Suppressor macrophage treated with lipopolysaccharide for 1 hour (primary cell): Measurements from ENCODE around the gene CSNK2B.

Experiments
- DNase-seq, 3 donors: peaks; one replicate each; pipeline ENCODE4 v3.0.0-alpha.2; 2020 to 2022

Gene CSNK2B

DNA sequence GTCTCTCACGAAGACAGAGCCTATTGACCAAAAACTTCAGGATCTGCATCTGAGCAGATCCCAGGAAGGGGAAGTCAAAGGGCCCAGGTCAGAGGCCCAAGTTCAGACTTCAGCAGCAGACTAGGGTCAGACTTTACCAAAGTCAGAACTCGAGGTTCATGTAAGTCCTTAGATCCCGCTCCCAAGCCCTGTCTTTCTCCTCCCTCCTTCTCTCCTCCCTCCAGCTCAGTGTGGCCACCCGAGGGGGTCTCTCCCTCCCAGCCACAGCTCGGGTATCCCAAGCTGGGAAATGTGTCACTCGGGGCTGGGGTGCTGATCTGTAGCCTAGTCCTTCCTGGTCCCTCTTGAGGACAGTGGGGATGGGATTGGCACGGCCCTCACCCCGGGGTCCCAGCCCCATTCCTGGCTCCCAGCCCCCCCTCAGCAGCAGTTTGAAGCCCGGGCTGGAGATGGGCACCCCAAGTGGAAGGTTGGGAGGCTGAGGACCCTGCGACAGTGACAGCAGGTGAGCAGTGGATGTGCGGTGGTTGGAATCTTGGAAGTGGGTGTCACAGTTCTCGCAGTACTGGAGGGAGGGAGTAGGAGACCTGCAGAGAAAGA is 3.7 kb upstream of the CSNK2B start:
- DNase-seq, result no peak

DNA sequence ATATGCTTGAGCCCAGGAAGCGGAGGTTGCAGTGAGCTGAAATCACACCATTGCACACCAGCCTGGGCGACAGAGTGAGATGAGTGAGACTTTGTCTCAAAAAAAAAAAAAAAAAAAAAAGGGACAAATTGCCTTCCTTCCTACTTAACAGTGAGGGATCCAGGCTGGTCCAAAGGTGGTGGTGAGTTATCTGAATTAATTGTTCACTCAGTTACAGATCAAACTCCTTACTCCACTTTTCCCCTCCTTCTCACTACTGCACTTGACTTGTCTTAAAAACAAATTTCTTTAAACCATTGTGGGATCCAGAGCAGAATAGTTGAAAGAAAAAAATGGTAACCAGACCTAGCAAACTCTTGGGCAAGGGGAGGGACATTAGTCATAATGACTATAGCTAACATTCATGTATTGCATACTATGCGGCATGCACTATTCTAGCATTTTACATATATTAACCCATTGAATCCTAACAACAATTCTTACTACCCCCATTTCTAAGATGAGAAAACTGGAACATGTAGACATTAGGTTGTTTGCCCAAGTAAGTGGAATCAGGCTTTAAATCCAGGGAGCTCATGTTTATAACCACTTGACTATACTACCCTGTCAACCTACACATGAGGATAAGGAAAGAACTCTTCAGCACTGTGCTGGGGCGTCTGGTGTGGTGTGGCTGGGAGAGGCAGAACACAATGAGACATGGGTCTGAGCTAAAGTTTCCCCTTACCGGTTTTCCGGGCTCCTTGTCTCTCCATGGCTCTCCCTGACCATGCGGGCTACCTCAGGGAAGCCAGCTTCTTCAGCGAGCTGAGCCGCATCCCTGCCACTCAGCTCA is 2.5 kb upstream of the CSNK2B start:
- peak; percentile 30 to 73 (median 61) for DNase-seq

DNA sequence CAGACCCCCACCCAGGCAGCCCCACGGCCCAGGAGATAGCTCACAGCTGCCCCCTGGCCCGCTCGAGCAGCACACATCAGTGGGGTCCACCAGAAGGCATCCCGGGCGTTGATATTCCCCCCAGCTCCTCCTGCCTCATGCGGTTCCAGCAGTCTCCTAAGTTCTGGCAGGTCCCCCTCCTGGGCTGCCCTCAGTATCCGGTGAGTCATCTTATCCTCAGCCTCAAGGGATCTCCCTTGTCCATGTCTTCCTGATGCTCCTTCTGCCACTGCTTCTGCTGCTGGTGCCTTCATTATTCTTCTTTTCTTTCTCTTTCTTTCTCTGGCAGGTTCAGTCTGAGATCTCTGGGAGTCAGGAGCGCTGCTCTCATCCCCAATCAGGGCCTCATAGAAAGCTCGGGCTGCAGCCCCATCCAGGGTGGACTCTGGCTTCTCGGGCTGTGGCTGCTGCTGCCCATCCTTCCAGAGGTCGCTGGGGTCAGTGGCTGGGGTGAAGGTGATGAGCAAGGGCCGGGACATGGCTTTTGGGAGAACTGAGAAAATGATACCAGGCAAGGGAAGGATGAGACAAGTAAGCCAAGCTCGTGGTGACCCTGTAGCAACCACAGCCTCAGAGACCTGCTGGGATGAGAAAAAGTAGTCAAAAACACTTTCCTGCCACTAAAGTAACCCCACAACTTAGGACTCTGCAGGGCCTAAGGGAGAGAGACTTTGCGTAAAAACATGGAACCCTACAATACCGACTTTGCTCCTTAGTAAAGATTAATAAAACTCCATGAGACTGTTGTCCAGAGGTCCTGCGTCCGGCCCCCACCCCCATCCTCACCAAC is 1.7 kb upstream of the CSNK2B start:
- DNase-seq, result peak; percentile 46 to 59 (median 48)

DNA sequence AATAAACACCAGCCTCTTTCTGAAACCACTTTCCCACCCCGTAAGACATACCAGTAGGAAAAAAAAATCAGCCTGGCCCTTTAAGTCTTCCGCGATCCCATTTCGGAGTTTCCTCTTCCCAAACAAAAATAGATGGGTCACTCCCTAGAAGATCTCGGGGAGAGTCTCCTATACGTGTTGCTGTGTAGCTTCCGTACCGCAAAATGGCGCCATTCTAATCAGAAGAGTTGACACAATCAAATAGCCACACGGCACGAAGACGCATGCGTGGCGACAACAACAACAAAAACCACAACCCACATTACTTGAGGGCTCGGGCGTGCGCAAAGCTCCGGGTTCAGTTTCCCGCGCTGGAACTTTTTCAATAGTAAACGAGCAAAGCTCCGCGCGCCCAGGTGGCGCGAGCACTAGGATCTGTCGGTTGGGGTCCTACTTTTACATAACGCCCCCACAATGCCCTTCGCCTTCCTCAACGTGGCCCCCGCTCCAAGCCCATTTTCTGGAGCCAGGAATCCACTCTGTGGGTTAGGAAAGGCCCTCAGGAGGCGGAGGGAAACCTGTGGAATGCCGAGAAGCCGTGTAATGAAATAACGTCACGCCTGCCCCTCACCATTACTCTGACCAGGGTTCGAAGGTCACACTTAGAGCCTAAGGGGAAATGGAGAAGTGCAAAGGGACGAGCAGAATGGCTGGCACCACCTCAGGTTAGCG is 935 bp upstream of the CSNK2B start, which contains the start of gene GPANK1:
TSS of gene GPANK1 (minus strand) at position 208 of the 711 bp plus-strand sequence. CDS start 519 bp downstream, outside the sequence.
- DNase-seq, result peak; percentile 95 to 97 (median 97)

DNA sequence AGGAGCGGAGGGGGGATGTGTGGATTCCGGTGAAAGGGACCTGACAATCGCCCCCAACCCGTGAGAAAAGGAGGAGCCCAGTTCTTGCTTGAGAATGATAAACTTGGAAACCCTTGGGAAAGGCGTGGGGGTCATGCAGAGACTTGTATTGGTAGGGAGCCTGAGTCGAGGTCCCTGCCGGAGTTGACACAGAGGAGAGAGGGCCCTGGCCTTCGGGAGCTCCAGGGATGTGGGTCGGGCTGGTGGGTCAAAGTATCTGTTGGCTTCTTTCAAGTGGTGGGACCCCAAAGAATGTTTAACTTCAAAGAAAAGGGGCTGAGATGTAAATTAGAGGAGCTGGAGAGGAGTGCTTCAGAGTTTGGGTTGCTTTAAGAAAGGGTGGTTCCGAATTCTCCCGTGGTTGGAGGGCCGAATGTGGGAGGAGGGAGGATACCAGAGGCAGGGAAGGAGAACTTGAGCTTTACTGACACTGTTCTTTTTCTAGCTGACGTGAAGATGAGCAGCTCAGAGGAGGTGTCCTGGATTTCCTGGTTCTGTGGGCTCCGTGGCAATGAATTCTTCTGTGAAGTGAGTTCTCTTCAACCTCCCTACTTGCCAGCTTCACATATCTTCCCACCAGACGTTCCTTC is 571 bp downstream of the CSNK2B start:
- DNase-seq, result peak; percentile 69 to 74 (median 72)

DNA sequence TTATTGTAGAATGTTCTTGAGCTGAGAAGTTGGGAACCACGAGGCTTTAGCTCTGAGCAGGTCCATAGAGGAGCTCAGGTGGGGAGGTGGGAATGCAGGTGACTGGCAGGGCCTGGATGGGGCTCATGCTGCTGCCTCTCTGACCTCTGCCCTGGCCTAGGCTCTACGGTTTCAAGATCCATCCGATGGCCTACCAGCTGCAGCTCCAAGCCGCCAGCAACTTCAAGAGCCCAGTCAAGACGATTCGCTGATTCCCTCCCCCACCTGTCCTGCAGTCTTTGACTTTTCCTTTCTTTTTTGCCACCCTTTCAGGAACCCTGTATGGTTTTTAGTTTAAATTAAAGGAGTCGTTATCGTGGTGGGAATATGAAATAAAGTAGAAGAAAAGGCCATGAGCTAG is 3.8 kb downstream of the CSNK2B start, which contains the start of gene LY6G5B:
TSS of gene LY6G5B (plus strand) at position 301 of the 400 bp plus-strand sequence. CDS start 975 bp downstream, outside the sequence.
- no peak for DNase-seq

DNA sequence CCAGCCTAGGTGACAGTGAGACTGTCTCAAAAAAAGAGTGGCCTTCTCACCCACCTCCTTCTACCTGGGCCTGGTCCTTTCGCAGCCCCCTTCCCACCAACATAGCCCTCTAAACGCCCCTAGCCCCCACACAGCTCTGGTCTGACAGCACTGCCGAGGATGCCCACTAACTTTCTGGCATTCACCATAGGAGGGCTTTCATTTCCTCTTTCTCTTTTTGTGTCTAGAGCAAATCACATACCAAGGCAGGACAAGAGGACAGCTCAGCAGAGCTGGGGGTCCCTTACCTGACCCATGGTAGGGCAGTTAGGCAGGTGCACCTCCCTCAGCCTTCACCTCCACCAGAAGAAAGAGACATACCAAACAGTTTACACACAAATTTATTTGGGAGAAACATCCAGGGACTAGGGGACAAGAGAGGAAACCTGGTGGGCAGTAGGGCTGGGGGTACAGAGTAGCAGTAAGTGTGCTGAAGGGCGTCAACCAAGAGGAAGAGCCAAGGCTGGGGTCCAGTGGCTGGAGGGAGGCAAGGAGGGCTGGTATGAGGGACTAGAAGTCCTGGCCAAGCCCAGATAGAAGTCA is 10.5 kb downstream of the CSNK2B start:
- peak in 1 of 3 donors; percentile 23 for DNase-seq

DNA sequence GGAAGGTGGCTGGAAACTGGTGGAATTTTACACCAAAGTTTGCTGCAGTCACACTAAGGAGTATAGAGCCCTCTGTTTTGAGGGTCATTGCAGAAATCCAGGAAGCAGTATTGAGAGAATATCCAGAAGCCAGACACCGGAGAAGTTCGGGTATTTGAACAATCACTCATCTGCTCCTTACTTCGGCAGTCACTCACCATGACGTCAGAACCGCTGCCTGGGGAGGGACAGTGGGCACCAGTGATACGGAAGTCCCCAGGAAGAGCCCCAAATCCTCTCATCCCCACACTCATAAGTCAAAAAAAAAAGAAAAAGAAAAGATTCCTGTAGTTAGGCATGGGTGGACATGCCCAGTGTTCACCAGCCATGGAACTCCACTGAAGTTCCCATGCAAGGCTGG is 11.0 kb downstream of the CSNK2B start:
- no peak for DNase-seq

DNA sequence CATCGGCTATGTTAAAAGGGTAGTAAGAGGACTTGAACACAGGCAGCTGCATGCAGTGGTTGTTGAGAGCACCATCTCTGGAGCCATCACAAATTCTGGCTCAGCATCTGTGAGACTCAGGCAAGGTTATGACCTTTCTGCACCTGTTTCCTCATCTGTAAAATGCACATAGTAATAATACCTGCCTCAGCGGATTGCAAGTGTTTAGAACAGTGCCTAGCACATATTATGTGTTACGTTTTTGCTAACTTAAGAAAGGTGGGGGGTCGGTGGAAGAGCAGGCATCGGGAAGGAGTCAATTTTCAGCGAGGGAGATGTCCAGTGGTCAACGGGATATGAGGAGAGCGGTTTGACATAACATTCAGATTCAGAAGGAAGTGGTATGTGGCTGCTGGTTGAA is 12.1 kb downstream of the CSNK2B start:
- no peak for DNase-seq

DNA sequence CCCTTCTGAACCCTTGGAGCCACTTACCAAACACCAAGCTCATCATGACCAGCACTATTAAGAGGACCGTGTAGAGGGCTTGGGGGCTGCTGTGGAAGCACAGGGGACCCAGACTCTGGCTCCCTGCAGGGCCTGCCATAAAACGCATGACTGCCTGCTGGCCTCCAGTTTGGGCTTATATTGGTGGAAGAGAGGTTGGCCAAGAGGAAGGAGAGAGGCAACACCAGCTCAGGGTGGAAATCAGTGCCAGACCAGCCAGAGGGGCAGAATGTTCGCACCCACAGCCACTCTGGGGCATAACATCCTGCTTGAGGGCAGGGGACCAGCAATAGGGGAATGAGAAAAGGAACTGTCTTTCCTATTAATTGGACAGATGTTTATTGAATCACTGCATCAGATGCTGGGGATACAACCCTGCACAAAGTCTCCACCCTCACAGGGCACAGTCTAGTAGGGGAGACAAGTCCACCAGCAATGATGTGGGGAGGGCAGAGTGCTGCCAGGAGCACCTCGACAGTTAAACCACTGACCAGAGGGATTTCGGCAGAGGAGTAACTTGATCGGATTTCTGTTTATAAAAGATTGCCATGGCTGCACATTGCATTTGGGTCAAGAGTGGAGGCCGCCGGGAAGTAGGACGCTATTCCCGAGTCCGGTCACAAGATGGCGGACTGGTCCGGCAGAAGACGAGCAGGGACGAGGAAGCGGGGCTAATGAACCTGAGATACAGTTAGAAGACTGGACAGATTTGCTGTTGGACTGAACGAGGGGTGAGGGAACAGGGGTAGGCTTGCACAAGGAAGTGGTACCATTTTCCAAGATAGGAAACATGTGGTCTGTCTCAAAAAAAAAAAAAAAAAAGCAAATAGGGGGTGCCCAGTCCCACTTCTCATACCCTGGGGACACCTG is 14.6 kb downstream of the CSNK2B start, which contains the start of gene LY6G5C:
TSS of gene LY6G5C (minus strand) at position 842 of the 909 bp plus-strand sequence. CDS start at position 148, 694 bp downstream.
- peak; percentile 83 to 86 (median 84) for DNase-seq

DNA sequence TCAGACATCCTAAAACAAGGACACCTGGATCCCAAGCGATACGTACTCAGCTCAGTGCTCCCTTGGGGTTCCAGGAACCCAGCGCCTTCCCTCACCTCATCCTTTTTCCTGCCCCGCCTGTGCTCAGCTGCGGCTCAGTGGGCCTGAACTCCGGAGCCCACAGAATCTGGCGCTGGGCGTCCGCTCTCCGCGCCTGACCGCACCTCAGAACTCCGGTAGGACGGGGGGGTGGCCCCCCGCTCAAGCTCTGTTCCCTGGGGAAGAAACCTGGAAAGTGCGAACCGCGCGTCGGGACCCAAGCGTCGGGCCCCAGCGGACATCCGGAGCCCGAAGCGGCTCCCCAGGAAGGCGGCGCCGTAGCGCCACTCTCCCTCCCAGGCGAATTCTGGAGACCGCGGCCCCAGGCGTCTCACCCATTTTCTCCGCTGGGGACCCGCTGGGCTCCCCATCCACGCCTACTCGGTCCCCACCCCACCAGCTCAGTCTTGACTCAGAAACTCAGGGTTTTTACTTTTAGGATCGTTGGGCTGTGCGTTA is 15.3 kb downstream of the CSNK2B start:
- DNase-seq, result peak; percentile 58 to 83 (median 72)

DNA sequence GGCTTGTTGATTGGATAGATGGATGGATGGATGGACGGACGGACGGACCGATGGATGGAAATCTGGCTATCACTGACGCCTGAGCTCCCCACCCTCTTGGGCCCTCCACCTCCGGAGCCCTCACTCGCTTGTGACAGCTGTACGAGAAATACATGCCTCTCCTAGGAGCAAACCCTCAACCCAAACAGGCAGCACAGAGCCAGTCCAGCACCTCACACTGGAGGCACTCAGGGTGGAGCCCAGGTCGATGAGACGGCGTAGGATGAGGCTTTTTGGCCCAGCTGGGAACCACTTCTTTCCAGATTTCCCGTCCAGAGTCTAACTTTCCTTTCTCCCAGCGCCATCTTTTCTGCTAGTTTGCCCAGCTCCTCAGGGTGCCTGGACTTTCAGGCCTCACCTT is 17.7 kb downstream of the CSNK2B start:
- DNase-seq, result no peak

DNA sequence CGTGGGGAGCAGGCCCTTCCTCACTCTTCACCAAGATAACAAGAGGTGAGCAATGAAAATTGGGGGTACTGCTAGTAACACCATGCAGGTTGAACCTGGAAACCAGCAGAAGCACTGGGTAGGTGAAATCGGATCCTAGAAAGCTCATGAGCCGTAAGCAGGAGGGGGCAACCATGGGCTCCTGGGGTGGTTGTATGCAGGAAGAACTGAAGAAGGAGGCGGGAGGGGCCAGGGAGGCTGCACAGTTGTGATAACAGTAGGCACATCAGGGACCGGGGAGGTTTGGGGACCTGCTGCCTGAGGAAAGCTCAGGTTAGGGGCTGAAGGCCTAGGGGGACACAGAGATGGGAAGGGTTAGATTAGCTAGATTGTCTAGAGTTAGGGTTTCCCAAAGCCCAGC is 20.6 kb downstream of the CSNK2B start:
- no peak for DNase-seq

DNA sequence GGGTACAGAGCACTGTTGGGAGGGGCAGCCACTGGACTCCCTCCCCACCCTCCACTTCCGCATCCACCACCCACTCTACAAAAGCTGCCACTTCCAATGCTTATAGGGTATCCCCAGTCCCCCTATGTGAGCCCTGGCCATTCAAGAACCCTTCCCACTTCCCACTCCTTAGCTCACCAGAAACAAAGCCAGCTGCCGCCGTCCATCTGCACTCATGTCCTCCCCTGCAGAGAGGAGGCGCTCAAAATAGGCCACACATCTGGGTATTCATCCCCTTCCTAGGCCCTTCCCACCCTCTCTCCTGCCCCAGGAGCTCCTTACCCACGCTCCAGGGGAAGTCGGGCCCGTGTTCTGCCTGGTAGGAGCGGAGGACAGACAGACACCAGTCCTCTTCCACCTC is 21.4 kb downstream of the CSNK2B start:
- DNase-seq, result no peak

DNA sequence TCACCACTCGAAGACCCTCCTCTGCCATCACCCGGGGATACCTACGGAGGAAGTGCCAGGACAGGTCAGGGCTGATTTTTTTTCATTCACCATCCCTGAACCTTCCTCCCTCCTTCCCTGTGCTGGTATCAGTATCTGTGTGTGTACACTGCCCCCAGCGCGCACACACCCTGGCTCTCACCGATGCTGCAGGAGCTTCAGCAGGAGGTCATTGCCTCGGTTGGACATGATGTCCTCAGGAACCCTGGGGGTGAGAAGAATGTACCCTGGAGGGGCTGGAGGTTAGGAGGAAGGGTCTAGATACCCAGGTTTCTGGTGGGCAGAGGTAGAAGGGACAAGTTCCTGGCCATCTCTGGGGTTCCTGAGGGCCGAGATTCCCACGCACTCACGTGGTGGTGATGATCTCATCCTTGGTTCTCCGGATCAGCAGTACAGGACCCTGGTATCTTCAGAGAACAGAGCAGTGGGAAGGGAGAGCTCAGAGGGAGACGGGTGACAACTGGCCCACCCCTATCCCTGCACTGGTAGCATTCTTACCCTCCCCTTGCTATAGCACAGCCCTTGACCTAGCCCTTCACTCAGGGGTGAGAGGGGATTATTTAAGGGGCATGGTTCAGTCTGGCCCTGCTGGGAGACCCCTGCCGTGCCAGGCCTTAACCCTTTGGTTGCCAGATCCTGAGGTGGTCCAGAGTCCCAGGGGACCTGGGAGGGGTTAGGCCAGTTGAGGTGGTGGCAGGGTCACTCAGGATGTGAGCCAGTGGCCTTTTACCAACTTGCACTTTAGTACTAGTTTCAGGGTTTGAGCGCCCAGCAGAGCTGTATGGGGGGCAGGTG is 22.2 kb downstream of the CSNK2B start:
- DNase-seq, result no peak

DNA sequence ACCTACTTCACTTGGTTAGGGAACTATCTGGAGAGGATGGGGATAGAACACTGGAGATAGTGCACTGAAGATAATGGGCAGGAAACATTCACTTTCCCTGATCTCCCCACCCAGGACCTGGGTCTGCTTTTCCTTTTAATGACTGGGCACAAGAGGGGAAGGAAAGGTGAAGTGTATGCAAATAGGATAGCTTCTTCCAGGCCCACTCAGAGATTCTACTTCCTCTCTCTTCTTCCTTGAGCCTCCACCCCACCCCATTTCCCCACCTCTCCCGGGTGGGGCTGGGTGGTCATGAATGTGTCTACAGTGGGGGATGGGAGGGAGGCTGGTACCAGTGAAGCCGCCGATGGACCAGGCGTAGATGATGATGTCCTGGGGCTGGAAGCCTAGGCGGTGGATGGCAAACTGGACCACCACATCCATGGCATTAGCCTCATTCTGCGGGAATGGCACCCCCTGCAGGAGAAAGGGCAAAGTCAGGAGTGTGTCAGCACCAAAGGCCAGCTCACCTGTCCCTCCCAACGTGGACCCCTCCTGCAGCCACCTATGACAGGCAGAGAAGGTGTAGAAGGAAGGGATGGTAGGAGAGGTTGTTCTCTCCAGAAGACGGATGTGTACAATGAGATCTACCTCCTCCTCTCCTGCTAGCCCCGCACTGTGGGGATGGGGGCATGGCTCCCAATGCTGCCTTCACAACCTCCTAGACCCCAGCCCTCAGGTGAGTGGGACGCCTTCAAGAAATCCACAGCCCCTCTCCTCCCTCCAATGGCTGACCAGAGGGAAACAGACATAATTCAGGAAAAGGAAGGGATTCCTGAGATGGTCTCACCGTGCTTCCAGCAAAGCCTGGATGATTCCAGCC is 23.6 kb downstream of the CSNK2B start:
- peak in 2 of 3 donors; percentile 6 to 28 for DNase-seq

DNA sequence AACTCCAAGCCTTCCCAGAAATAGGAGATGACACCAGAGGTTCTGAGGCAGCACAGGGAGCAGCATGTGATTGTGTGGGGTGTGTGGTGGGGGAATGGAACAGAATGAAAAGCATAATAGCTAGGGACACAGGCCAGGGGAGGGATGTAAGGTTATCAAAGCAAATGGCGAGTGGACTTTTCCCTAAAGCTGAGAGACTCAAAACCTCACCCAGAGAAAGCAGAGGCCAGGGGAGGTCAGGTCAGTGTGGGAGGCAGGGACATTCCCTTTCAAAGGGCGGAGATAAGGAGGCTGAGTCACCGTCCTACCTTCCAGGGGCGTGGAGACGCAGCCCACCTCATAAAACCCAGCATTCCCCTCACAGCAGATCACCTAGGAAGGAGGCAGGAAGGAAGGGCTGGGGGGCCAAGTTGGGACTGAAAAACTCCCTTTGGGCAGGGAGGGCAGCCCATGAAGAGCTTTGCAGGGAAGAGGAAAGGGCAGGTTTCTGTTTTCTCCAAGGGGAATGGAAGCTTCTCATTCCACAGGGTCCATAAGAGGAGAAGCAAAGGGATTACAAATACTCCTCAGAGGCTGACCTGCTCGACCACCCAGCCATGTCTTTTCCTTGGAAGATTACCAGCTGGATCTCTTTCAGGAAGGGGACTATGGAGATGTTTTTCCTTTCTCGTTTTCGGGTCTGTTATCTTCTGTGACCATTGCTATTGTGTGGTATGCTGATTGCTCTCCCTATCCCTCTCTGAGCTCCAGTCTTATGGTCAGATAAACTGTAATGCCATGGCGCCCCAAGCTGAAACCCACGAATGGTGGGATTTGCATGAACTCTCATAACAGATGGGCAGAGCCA is 24.6 kb downstream of the CSNK2B start:
- peak in 2 of 3 donors; percentile 25 to 27 for DNase-seq
